Stimulated activated CD8-positive, alpha-beta memory T cell treated with anti-CD3 and anti-CD28 coated beads, Interleukin-7, amount 100 ng/mL, for 24 hours (primary cell): ENCODE measurements around the gene KIRREL3.
"Not testable (repeated sequence)": the region's sequence is repeated elsewhere in the genome, so short reads cannot be mapped to it uniquely, and the experiment has no call there.

ENCODE experiments used
- DNase-seq: peaks from one replicate; pipeline ENCODE4 v3.0.0-alpha.2; 2020; ENCODE audit warnings: low read depth

The KIRREL3 gene

DNA sequence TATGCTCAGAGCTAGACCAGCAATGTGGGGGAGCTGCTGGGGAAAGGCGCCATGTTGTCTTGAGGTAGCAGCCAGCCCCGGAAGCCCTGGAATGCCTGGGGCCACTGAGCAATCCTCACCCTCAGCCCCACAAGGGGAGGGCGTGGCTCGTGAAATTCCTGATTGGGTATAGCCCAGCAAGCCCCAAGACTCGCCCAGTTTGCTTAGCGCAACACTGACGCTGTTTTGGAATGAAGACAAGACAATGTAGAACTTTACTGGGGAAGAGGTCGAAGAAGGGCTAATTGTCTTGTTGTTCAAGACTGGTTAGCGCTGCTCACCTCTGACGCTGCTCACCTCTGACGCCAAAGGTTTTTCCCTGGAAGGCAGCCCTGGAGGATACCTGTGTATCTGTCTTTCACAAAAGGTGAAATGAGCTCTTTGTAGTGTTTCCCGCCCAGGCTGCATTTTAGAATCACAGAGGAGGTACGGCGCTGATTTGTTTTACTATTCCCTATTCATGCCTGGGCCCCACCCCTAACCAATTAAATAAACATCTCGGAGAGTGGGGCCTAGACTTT is 597.5 kb downstream of the KIRREL3 start:
- no peak for DNase-seq

- DNase-seq: no peak
Observed at GRCh38 chr11:126400479-126400878, 600.1 kb downstream of the KIRREL3 start.

- no peak for DNase-seq
Observed at GRCh38 chr11:126400019-126400418, 600.6 kb downstream of the KIRREL3 start.

DNA sequence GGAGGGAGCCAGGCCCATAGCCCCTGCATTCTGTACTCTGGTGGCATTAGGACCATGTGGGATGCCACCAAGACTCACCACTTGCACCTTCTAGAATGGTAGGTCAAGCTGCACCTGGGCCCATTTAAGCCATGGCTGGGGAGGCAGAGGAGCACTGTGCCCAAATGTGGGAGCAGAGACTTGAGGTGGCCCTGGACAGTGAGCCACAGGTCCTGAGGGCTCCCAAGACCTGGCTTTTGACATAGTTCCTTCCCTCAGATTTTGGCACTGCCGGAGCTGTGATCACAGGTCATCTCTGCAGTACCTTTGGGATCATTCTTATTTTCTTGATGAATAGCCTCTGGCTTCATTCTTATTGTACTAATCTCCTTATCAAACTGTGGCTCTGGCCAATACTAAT is 601.8 kb downstream of the KIRREL3 start:
- no peak for DNase-seq

GRCh38 chr11:126398296-126398695 is 602.3 kb downstream of the KIRREL3 start:
- DNase-seq: no peak

GRCh38 chr11:126396965-126397364 is 603.6 kb downstream of the KIRREL3 start:
- DNase-seq: no peak

DNA sequence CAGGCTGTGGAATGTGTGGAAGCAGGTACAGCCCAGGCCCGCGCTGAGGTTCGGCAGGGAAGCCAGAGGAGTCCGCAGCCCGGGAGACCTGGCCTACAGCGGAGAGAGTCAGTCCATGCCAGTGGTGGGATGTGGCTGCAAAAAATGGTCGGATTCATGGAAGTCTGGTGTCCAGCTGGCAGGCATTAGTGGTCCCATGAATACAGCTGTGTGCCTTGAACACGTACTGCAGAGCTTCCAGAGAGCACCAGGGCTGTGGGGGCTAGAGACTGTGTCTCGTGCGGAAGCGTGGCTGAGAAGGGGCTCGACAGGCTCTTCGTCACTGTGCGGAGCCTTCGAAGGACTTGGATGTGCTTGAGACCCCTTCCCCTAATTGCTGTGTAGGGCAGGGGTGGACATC is 604.3 kb downstream of the KIRREL3 start:
- DNase-seq: not testable (repeated sequence)

DNA sequence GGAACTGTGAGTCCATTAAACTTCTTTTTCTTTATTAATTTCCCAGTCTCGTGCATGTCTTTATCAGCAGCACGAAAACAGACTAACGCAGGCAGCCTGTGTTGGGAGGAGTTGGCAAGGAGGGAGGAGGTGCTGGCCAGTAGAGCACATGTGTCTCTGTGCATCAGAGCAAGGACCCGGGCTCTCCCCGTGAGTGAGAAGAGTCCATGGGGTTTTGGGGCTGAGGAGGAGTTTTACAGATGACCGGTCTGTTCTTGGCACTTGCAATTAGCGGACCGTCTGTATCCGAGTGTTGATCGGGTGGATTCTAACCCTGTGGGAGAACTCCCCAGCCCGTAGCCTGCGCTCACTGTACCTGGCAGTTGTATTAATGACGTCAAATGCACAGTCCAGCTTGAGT is 604.8 kb downstream of the KIRREL3 start:
- not testable (repeated sequence) for DNase-seq

- not testable (repeated sequence) for DNase-seq
Observed at GRCh38 chr11:126394634-126395072, 605.9 kb downstream of the KIRREL3 start.

DNA sequence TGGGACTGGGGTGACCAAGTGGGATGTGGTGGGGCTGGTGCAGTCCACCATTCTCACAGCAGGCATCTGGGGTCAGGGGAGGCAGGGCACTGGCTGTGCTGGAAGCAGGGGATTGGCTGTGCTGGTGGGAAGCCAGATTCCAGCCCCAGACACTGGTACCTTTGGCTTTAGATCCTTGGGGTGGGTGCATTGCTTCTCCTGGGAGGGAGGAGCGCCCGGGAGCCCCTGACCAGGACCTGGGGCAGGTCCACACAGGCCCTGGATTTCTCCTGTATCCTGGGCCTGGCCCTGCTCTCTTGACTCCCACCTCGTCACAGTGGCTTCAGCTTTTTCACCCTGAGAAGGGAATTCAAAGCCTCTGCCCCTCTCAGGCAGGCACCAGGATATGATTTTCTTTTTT is 606.5 kb downstream of the KIRREL3 start:
- no peak for DNase-seq

DNA sequence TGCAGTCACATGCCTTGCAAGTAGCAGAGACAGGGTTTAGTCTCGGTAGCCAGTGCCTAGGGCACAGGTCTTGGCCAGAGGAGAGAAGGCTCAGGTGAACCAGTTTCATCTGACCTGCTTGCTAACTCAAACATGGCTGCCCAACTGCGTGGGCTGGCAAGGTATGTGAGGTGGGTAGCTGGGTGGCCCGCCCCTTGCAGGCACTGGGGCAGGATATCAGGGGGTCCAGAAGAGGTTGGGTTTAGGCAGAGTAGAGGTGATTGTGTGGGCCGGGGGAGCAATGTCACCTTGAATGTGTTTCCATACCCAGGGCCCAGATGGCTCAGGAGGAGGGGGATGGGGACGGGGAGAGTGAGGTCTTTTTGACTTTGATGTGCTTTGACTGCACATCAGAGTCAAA is 607.4 kb downstream of the KIRREL3 start:
- no peak for DNase-seq

DNA sequence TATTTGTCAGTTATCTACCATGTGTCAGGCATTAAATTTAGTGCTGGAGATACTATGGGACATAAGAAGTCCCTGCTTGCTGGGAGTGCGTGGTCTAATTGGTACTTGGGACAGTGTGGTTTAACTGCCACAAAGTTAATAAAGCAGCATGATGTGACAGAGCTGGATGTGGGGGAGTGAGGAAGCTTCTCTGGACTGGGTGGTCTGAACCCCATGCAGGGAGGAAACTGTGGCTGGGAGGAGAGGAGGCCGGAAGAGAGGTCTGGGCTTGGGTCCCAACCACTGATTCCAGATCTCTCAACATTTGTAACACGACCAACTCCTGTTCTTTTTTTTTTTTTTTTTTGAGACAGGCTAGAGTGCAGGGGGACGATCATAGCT is 607.9 kb downstream of the KIRREL3 start:
- DNase-seq: no peak

- no peak for DNase-seq
Observed at GRCh38 chr11:126391970-126392632, 608.5 kb downstream of the KIRREL3 start.

DNA sequence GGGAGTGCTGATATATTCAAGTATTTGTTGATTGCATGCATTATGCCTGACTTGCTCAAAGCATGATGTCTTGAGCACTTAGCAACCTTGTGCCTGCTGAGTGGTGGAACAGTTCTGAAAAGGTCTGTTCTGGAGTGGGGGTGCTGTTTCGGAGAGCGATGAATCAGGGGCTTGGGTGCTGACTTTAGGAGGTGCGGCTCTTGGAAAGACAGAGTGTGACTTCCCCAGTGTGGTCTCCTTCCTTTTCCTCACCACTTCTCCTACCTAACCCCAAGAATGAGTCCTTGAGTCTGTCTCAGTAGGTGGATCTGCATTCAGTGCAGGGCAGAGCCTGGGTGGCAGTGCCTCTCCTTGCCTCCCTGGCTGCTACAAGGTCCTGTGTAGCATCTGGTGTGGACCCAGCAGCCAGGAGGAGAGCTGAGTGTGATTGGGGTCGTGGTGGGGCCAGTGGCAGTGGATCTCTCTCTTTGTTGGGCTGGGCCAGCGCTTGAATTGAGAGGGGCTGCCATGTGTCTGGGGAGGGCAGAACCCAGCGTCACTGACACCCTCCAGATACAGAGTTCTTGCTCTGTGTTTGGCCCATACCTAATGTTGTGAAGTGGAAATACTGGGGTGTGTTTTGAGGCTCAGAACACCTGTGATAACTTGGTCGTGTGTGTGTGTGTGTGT is 609.1 kb downstream of the KIRREL3 start:
- DNase-seq: no peak

- DNase-seq: no peak
Observed at GRCh38 chr11:126390272-126390867, 610.2 kb downstream of the KIRREL3 start.

DNA sequence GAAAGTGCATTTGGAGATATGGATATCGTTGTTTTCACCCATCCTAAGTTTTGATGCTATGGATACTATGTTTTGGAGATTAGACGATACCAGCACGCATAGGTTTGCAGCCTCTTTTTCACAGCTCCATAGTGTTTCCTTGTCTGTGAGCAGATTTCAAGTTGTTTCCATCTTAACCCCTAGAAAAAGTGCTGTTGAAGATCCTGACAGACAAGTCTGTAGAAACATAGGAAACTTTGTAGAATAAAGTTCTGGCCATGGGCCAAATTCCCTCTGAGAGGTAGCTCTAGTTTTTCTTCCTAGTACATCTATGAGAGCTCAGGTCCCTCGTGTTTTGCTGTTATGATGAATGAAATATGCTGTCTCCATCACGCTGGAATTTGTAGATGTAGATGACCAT is 612.7 kb downstream of the KIRREL3 start:
- DNase-seq: no peak

GRCh38 chr11:126386729-126387071 is 613.9 kb downstream of the KIRREL3 start:
- DNase-seq: not testable (repeated sequence)

- DNase-seq: no peak
Observed at GRCh38 chr11:126385991-126386728, 614.4 kb downstream of the KIRREL3 start.

DNA sequence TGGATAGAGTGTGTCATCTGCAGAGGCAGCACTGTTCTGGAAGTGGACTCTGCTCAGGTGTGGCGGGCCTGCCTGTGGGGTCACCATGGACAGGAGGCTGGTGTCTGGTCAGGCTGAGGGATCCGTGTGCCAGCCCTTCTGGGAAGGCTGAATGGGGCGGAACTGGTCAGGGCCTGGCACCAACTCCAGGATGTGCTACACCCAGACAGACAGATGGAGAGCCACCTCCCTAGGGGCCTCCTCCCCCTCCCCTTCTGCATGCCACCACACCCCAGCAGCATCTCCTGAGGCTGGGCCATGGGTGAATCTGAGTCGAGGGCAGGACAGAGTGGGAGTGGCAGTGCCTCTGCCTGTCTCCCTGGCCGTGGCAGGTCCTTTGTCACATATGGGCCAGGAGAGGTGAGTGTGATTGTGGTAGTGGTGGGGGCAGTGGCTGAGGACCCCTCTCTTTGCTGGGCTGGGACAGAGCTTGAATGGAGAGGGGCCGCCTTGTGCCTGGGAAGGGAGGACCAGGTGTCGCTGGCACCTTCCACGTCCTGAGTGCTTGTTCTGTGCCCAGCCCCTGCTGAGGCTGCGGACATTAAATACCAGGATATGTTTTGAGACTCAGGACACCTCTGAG is 616.0 kb downstream of the KIRREL3 start:
- no peak for DNase-seq

GRCh38 chr11:126383339-126384335 is 616.9 kb downstream of the KIRREL3 start:
- no peak for DNase-seq

DNA sequence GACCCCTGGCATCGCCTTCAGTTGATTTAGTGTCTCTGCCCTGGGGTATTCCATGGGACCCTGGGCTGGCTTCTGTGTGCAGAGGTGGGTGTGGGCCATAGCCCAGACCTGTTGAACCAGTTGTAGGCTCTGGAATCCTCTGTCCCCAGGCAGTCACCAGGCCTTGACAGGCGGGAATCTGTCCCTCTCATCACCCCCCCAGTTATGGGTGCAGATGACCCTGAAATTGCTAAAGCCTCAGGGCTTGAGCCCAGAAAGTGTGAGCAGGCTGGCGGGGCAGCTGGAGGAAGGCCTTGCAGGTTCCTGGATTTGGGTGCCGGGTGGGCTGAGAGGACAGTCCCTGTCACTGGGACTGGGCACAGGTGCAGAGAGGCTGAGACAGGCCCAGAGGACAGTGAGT is 617.9 kb downstream of the KIRREL3 start:
- DNase-seq: not testable (repeated sequence)
